ENCODE data around the gene RABEP2.
A peak's percentile ranks its signal among the peaks of the same experiment; 100 is the strongest.
"Not testable (repeated sequence)": the region's sequence is repeated elsewhere in the genome, so short reads cannot be mapped to it uniquely, and the experiment has no call there.

Gene RABEP2

DNA sequence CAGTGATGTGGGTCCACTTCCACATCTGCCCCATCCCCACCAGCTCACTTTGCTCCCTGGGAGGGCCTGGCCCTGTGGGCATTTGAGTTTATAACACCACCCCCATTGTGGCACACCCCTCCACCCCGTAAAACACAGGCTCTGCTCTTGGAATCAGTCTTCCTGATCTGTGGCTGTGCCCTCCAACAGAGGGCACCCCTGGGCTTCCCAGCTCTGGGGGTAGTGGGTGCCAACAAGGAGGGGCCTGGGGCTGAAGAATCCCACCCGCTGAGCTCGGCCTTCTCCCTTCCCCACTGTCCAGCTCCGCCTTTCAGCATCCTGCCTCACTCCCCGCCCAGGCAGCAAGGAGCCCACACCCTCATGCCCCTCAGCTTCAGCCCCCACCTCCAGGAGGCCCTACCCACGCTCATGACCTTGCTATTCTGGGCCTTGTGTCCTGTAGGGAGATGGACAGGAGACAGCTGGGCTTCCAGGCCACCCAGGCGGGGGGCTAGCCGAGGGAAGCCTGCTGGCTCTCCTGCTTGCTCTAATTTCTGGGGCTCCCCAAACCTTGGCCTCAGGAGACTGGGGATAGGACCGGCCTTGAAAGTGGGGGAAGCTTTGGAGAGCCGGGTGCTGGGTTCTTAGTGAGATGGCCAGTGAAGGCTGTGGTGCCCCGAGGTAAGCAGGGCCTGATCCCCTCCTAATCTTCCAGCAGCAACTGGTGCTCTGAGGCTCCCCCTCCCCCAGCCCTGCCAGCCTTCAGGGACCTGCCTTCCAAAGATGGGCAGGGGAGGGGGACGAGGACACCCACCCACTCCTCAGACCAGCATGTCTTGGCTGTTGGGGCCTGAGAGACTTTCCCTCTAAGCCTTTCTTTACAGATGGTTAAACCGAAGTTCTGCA lies 49.7 kb downstream of the RABEP2 start:
- Mint-ChIP-seq H3K36me3 (ENCODE audit: low read depth) (peaks cover 3% of the 10 kb centered on the region), H3K27me3 (ENCODE audit: low read depth) (no peaks in the 10 kb centered on the region), H3K4me3 (no peak overlapping the region), H3K27ac (no peak overlapping the region), H3K4me1 (ENCODE audit: low read depth) (peaks cover 11% of the 10 kb centered on the region), H3K9me3 (no peaks in the 10 kb centered on the region)
- DNase-seq (ENCODE audit: low spot score), result no peak

GRCh38 chr16:28874406-28874805 lies 50.6 kb downstream of the RABEP2 start:
- Mint-ChIP-seq H3K4me3 (no peak overlapping the region), H3K9me3 (no peaks in the 10 kb centered on the region), H3K27ac (no peak overlapping the region), H3K27me3 (ENCODE audit: low read depth) (no peaks in the 10 kb centered on the region), H3K4me1 (ENCODE audit: low read depth) (peaks cover 10% of the 10 kb centered on the region), H3K36me3 (ENCODE audit: low read depth) (peaks cover 8% of the 10 kb centered on the region)
- DNase-seq (ENCODE audit: low spot score), result no peak

GRCh38 chr16:28873543-28874201 lies 51.4 kb downstream of the RABEP2 start:
- Mint-ChIP-seq H3K9me3 (no peaks in the 10 kb centered on the region), H3K4me1 (ENCODE audit: low read depth) (peaks cover 4% of the 10 kb centered on the region), H3K36me3 (ENCODE audit: low read depth) (peaks cover 8% of the 10 kb centered on the region), H3K27ac (no peak overlapping the region), H3K4me3 (no peak overlapping the region), H3K27me3 (ENCODE audit: low read depth) (no peaks in the 10 kb centered on the region)
- peak; percentile 27 for DNase-seq (ENCODE audit: low spot score)

GRCh38 chr16:28872952-28873351 lies 52.1 kb downstream of the RABEP2 start:
- Mint-ChIP-seq H3K36me3 (ENCODE audit: low read depth) (peaks cover 8% of the 10 kb centered on the region), H3K9me3 (no peaks in the 10 kb centered on the region), H3K4me1 (ENCODE audit: low read depth) (peaks cover 2% of the 10 kb centered on the region), H3K4me3 (no peak overlapping the region), H3K27me3 (ENCODE audit: low read depth) (no peaks in the 10 kb centered on the region), H3K27ac (no peak overlapping the region)
- no peak for DNase-seq (ENCODE audit: low spot score)

GRCh38 chr16:28869201-28869600 lies 55.8 kb downstream of the RABEP2 start:
- H3K4me3 Mint-ChIP-seq, result no peak overlapping the region
- no peaks in the 10 kb centered on the region for H3K27me3 Mint-ChIP-seq (ENCODE audit: low read depth)
- H3K36me3 Mint-ChIP-seq (ENCODE audit: low read depth), result peaks cover 16% of the 10 kb centered on the region
- H3K27ac Mint-ChIP-seq, result no peak overlapping the region
- no peaks in the 10 kb centered on the region for H3K9me3 Mint-ChIP-seq
- peaks cover 12% of the 10 kb centered on the region for H3K4me1 Mint-ChIP-seq (ENCODE audit: low read depth)
- DNase-seq (ENCODE audit: low spot score), result no peak

GRCh38 chr16:28867646-28868045 lies 57.4 kb downstream of the RABEP2 start:
- not testable (repeated sequence) for DNase-seq (ENCODE audit: low spot score); H3K9me3 Mint-ChIP-seq; H3K27ac Mint-ChIP-seq; H3K4me3 Mint-ChIP-seq; H3K27me3 Mint-ChIP-seq (ENCODE audit: low read depth)
- Mint-ChIP-seq H3K4me1 (ENCODE audit: low read depth) (peaks cover 14% of the 10 kb centered on the region), H3K36me3 (ENCODE audit: low read depth) (peaks cover 21% of the 10 kb centered on the region)

DNA sequence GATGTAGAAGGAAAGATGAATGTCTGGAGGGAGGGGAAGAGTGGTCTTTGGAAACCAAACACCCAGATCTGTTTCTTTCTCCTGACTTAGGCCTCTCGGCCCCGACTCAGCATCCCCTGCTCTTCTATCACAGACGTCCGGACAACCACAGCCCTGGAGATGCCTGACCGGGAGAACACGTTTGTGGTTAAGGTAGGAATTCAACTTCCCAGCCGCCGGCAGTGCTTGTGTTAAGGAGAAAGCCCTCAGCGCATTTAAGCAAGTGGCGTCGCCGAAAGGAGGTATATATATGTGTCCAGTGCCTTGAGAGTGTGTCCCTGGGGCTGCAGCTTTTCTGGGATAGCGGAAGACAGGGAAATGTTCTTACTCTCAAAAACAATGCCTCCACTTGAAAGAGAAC lies 57.8 kb downstream of the RABEP2 start:
- Mint-ChIP-seq H3K4me1 (ENCODE audit: low read depth) (peaks cover 14% of the 10 kb centered on the region), H3K4me3 (no peak overlapping the region), H3K27ac (no peak overlapping the region), H3K27me3 (ENCODE audit: low read depth) (no peaks in the 10 kb centered on the region), H3K36me3 (ENCODE audit: low read depth) (peaks cover 21% of the 10 kb centered on the region), H3K9me3 (no peaks in the 10 kb centered on the region)
- DNase-seq (ENCODE audit: low spot score), result no peak

DNA sequence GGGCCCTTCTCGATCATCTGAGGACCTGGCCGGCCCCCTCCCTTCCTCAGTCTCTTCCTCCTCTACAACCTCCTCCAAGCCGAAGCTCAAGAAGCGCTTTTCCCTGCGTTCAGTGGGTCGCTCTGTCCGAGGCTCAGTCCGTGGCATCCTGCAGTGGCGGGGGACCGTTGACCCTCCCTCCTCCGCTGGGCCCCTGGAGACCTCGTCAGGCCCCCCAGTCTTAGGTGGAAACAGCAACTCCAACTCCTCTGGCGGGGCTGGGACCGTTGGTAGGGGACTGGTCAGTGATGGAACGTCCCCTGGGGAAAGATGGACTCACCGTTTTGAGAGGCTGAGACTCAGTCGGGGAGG lies 58.6 kb downstream of the RABEP2 start:
- Mint-ChIP-seq H3K4me1 (ENCODE audit: low read depth) (peaks cover 21% of the 10 kb centered on the region), H3K27me3 (ENCODE audit: low read depth) (no peaks in the 10 kb centered on the region), H3K4me3 (peak overlapping the region; percentile 32), H3K27ac (no peak overlapping the region), H3K9me3 (no peaks in the 10 kb centered on the region), H3K36me3 (ENCODE audit: low read depth) (peaks cover 21% of the 10 kb centered on the region)
- no peak for DNase-seq (ENCODE audit: low spot score)

DNA sequence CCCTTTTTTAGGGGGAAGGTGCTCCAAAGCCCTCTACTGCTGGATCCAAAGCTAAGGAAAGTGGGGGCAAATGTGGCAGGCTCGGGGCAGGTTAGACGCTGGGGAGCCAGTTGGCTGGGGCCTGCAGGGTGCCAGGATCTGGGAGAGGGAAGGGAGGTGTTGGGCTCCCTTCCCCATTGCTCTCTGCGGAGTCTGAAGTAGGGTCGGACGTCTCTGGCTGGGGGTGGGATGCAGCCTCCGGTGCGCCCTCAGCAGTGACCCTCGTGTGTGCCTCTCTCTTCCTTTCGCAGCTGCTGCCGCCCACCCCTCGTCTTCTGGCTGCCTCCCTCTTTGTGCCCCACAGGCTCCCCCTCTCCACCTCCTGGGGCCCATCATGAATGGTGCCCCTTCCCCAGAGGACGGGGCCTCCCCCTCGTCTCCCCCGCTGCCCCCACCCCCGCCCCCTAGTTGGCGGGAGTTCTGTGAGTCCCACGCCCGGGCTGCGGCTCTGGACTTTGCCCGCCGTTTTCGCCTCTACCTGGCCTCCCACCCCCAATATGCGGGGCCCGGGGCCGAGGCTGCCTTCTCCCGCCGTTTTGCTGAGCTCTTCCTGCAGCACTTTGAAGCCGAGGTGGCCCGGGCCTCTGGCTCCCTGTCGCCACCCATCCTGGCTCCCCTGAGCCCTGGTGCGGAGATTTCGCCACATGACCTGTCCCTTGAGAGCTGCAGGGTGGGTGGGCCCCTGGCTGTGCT lies 59.1 kb downstream of the RABEP2 start:
- H3K27ac Mint-ChIP-seq, result no peak overlapping the region
- peaks cover 21% of the 10 kb centered on the region for H3K4me1 Mint-ChIP-seq (ENCODE audit: low read depth)
- H3K27me3 Mint-ChIP-seq (ENCODE audit: low read depth), result no peaks in the 10 kb centered on the region
- H3K36me3 Mint-ChIP-seq (ENCODE audit: low read depth), result peaks cover 21% of the 10 kb centered on the region
- no peak for DNase-seq (ENCODE audit: low spot score)
- H3K9me3 Mint-ChIP-seq, result no peaks in the 10 kb centered on the region
- H3K4me3 Mint-ChIP-seq, result no peak overlapping the region

DNA sequence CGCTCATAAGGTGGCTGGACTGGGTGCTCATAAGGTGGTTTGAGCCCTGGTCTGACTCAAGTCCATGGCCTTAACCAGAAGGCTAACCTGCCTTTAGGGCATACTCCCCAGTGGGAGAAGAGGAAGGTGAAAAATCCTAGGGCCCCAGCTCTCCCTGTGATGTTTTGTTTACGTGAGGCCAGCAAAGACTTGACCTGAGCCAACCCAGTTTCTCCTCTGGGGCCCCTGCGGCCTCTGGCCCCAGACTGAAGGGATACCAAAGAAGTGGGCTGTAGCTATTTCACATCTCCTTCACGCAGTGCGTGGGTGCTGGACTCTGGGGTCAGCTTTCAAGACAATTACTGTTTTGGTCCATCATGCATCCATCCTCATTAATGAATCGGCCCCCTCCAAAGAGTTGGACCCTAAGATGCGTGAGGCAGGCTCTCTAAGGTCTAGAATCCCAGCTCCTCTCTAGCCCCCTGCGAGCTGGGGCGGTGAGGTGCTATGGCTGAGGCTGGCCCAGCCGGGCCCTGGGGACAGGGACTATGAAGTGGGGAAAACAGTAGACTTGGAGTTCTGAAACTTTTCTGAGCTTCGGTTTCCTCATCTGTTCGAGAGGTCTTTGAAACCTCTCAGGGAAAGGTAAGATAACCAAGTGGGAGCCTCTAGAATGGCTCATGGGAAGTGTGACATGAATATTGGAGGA lies 59.9 kb downstream of the RABEP2 start:
- Mint-ChIP-seq H3K27ac (no peak overlapping the region), H3K4me1 (ENCODE audit: low read depth) (peaks cover 21% of the 10 kb centered on the region), H3K36me3 (ENCODE audit: low read depth) (peaks cover 16% of the 10 kb centered on the region), H3K9me3 (no peaks in the 10 kb centered on the region), H3K27me3 (ENCODE audit: low read depth) (no peaks in the 10 kb centered on the region), H3K4me3 (peak overlapping the region; percentile 98)
- no peak for DNase-seq (ENCODE audit: low spot score)

DNA sequence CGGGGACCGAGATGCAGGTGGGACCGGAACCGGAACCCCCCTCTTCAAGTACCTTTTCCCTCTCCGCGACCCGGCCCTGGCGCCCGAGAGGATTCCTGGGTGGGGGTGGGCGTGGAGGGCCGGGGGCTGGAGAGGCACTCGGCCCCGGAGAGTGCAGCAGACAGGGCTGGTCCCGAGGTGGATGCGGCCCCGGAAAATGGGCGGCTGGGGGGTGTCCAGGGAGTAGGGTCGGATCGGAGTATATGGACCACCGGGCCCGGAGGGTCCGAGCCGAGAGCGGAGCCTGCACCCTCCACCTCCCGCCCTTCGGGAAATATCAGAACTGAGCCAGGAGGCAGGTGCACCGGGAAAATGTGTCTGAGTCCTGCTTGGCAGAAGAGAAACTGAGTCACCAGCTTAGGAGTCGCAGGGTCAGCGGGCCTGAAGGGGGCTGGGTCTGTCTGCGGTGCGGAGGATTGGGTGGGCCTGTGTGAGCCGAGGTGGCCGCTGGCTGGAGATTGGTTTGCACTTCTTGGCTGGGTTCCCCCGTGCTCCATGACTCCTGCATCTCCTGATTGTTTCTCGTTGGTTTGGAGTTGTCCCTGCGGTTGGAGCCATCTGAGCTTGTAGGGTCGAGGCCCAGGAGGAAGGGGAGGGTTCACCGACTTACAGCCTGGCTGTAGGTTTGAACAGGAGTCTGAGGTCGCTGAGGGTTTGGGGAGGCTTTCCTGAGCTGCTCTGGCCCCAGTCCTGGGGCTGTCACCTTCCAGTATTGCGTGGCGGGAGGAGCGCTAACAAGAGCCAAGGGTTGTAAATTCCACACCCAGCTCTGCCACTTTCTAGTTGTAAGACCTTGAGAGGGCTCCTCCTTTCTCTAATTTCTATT lies 60.9 kb downstream of the RABEP2 start:
- Mint-ChIP-seq H3K4me3 (peak overlapping the region; percentile 98), H3K27me3 (ENCODE audit: low read depth) (no peaks in the 10 kb centered on the region), H3K27ac (peak overlapping the region; percentile 97), H3K4me1 (ENCODE audit: low read depth) (peaks cover 21% of the 10 kb centered on the region), H3K36me3 (ENCODE audit: low read depth) (peaks cover 13% of the 10 kb centered on the region), H3K9me3 (no peaks in the 10 kb centered on the region)
- no peak for DNase-seq (ENCODE audit: low spot score)

DNA sequence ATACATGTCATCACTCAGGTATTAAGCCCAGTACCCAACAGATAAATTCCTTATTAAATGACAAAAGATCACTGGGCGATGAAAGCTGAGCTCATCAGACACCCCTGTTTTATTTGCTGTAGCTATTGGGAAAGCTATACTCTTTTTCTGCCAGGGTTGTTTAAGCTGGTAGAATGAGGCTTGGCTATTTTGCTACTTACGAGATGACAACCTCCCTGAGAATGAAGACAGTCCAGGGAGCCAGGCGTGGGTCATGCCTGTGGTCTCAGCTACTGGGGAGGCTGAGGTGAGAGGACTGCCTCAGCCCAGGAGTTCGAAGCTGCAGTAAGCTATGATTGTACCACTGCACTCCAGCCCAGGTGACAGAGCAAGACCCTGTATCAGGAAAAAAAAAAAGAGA lies 65.7 kb downstream of the RABEP2 start:
- Mint-ChIP-seq H3K36me3 (ENCODE audit: low read depth) (peaks cover 5% of the 10 kb centered on the region), H3K4me3 (no peak overlapping the region), H3K4me1 (ENCODE audit: low read depth) (peaks cover 9% of the 10 kb centered on the region), H3K27me3 (ENCODE audit: low read depth) (no peaks in the 10 kb centered on the region), H3K9me3 (no peaks in the 10 kb centered on the region), H3K27ac (no peak overlapping the region)
- no peak for DNase-seq (ENCODE audit: low spot score)

DNA sequence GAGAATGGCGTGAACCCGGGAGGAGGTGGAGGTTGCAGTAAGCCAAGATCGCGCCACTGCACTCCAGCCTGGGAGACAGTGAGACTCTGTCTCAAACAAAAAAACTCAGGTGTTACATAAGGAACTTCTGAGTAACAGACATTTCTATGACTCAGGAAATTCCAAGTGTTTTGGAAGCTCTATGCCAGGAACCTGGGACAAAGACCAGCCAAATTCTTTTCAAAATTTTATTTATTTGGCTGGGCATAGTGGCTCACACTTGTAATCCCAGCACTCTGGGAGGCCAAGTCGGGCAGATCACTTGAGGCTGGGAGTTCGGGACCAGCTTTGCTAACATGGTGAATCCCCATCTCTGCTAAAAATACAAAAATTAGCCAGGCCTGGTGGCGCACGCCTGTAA lies 66.6 kb downstream of the RABEP2 start:
- Mint-ChIP-seq H3K36me3 (ENCODE audit: low read depth) (peaks cover 4% of the 10 kb centered on the region), H3K4me1 (ENCODE audit: low read depth) (peaks cover 9% of the 10 kb centered on the region), H3K4me3 (no peak overlapping the region), H3K27ac (no peak overlapping the region), H3K27me3 (ENCODE audit: low read depth) (no peaks in the 10 kb centered on the region), H3K9me3 (no peaks in the 10 kb centered on the region)
- no peak for DNase-seq (ENCODE audit: low spot score)
